Airway epithelial cell (primary cell): ENCODE data around the gene PFN2. TPM values are rescaled to one million over a fixed set of nuclear protein-coding genes. Genes with fewer than 3 reads are reported as not detected.

ENCODE experiments used
- total RNA-seq: library from RNA; depleted of rRNA; stranded (reverse); fragments of >200 nt; gene quantifications from 2 replicates; pipeline ENCODE4 v1.2.3, GENCODE V29; 2015

Gene PFN2, protein sequence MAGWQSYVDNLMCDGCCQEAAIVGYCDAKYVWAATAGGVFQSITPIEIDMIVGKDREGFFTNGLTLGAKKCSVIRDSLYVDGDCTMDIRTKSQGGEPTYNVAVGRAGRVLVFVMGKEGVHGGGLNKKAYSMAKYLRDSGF
- total RNA-seq: 109 TPM in 2 replicates

GRCh38 chr3:149970716-149971402, at the start of gene PFN2:
PFN2 (minus strand) TSS chr3:149970895; CDS start chr3:149970856, 39 bp downstream.

Other genes with a start within 250 kb of the PFN2 start
- gene COMMD2, start 218.4 kb downstream of the PFN2 start, total RNA-seq: 15.9 and 22.0 TPM in 2 replicates
- 1.7 and 2.0 TPM in 2 replicates for gene ANKUB1, start 178.3 kb downstream of the PFN2 start, total RNA-seq
- 21.4 and 36.5 TPM in 2 replicates for gene RNF13, start 157.7 kb downstream of the PFN2 start, total RNA-seq